IMR-90 (cell line): Measurements from ENCODE around the gene PFKP.

Source experiments
- CHD1 ChIP-seq: IDR thresholded peaks from 2 replicates; pipeline ENCODE4 v1.6.1; 2012; ENCODE audit warnings: low read depth, low read length, improper control_type of control experiment
- CTCF ChIP-seq: conservative IDR thresholded peaks from 2 replicates; pipeline ENCODE4 v1.5.1; 2012; ENCODE audit warnings: mild to moderate bottlenecking, low read depth, low read length, improper control_type of control experiment
- FOS ChIP-seq: fragments of 150-350 bp; IDR thresholded peaks from 2 replicates; pipeline ENCODE4 v1.6.1; 2016; ENCODE audit warnings: low read depth, low read length
- POLR2A ChIP-seq: IDR thresholded peaks from 2 replicates; pipeline ENCODE4 v1.6.1; 2012; ENCODE audit warnings: mild to moderate bottlenecking, low read depth, low read length

GRCh38 chr10:3091921-3092320 is 24.6 kb downstream of the PFKP start:
- TF ChIP-seq CTCF (no peak), POLR2A (no peak), FOS (no peak), CHD1 (no peak)
